ENCODE measurements around the gene PFDN6. TPM values are rescaled to one million over a fixed set of nuclear protein-coding genes. Genes with fewer than 3 reads are reported as not detected.
"Not testable (repeated sequence)": the region's sequence is repeated elsewhere in the genome, so short reads cannot be mapped to it uniquely, and the experiment has no call there.

Gene PFDN6
- 61.0 and 71.6 TPM in 2 replicates for total RNA-seq
- polyA plus RNA-seq (2012), result 103 TPM

- DNase-seq (ENCODE audit: low read depth), result peak; percentile 94
Observed at GRCh38 chr6:33288921-33289783, at the start of gene PFDN6, which contains the start of gene WDR46. TSS of gene PFDN6 (plus strand) at chr6:33289601. CDS start at chr6:33289857, 256 bp downstream. TSS of gene WDR46 (minus strand) at chr6:33289239. CDS start at chr6:33289170, 69 bp downstream.

GRCh38 chr6:33241968-33242367 lies 47.4 kb upstream of the PFDN6 start:
- no peak for DNase-seq (ENCODE audit: low read depth)

GRCh38 chr6:33243476-33243875 lies 45.9 kb upstream of the PFDN6 start:
- DNase-seq (ENCODE audit: low read depth), result no peak

GRCh38 chr6:33247977-33248642 lies 41.3 kb upstream of the PFDN6 start:
- peak; percentile 87 for DNase-seq (ENCODE audit: low read depth)

GRCh38 chr6:33248643-33248931 lies 40.8 kb upstream of the PFDN6 start:
- peak; percentile 61 for DNase-seq (ENCODE audit: low read depth)

GRCh38 chr6:33248932-33249731 lies 40.3 kb upstream of the PFDN6 start:
- DNase-seq (ENCODE audit: low read depth), result peak; percentile 100

GRCh38 chr6:33249732-33250630 lies 39.4 kb upstream of the PFDN6 start:
- DNase-seq (ENCODE audit: low read depth), result peak; percentile 53

- DNase-seq (ENCODE audit: low read depth), result no peak
Observed at GRCh38 chr6:33250731-33251130, 38.7 kb upstream of the PFDN6 start.

- no peak for DNase-seq (ENCODE audit: low read depth)
Observed at GRCh38 chr6:33251395-33252012, 37.9 kb upstream of the PFDN6 start.

- DNase-seq (ENCODE audit: low read depth), result no peak
Observed at GRCh38 chr6:33252759-33253158, 36.6 kb upstream of the PFDN6 start.

GRCh38 chr6:33254591-33254990 lies 34.8 kb upstream of the PFDN6 start:
- DNase-seq (ENCODE audit: low read depth), result no peak

- no peak for DNase-seq (ENCODE audit: low read depth)
Observed at GRCh38 chr6:33259032-33259431, 30.4 kb upstream of the PFDN6 start.

GRCh38 chr6:33262490-33262889 lies 26.9 kb upstream of the PFDN6 start:
- not testable (repeated sequence) for DNase-seq (ENCODE audit: low read depth)

- no peak for DNase-seq (ENCODE audit: low read depth)
Observed at GRCh38 chr6:33264015-33264414, 25.4 kb upstream of the PFDN6 start.

- no peak for DNase-seq (ENCODE audit: low read depth)
Observed at GRCh38 chr6:33271117-33271467, 18.3 kb upstream of the PFDN6 start.

- peak; percentile 99 for DNase-seq (ENCODE audit: low read depth)
Observed at GRCh38 chr6:33271468-33272274, 17.7 kb upstream of the PFDN6 start, which contains the start of the genes RPS18 and VPS52. TSS of gene RPS18 (plus strand) at chr6:33272075. CDS start at chr6:33272120, 45 bp downstream. TSS of gene VPS52 (minus strand) at chr6:33271876. CDS start at chr6:33271675, 201 bp downstream.

GRCh38 chr6:33272275-33273128 lies 16.9 kb upstream of the PFDN6 start:
- DNase-seq (ENCODE audit: low read depth), result no peak

Data from myocyte (in vitro differentiated cells).